H9 (cell line): ENCODE measurements around the gene SENP2. TPM values are rescaled to one million over a fixed set of nuclear protein-coding genes. Genes with fewer than 3 reads are reported as not detected.

ENCODE experiments used
- DNase-seq: peaks from one replicate; pipeline ENCODE4 v3.0.0-alpha.2; 2017
- H2AFZ ChIP-seq: one replicate; pipeline ENCODE4 v1.6.1; 2013; ENCODE audit warnings: mild to moderate bottlenecking, low read length, control low read depth, moderate library complexity
- H2AK5ac ChIP-seq: 2 replicates; pipeline ENCODE4 v1.6.1; 2013; ENCODE audit warnings: low read length, control low read depth, mixed read lengths; ENCODE audit not compliant: insufficient read length
- H2BK120ac ChIP-seq: one replicate; pipeline ENCODE4 v1.6.1; 2013; ENCODE audit warnings: low read depth, mild to moderate bottlenecking, low read length, control low read depth, inconsistent platforms; ENCODE audit not compliant: poor library complexity, severe bottlenecking
- H2BK12ac ChIP-seq: 2 replicates; pipeline ENCODE4 v1.6.1; 2013; ENCODE audit warnings: low read length, control low read depth, mixed read lengths, low read depth; ENCODE audit not compliant: insufficient read length
- H2BK15ac ChIP-seq: 2 replicates; pipeline ENCODE4 v1.6.1; 2013; ENCODE audit warnings: low read depth, low read length, control low read depth
- H2BK20ac ChIP-seq: one replicate; pipeline ENCODE4 v1.6.1; 2013; ENCODE audit warnings: low read depth, mild to moderate bottlenecking, low read length, control low read depth, inconsistent platforms; ENCODE audit not compliant: poor library complexity, severe bottlenecking
- H2BK5ac ChIP-seq: 2 replicates; pipeline ENCODE4 v1.6.1; 2013; ENCODE audit warnings: low read length, control low read depth, mixed read lengths; ENCODE audit not compliant: insufficient read length
- H3K14ac ChIP-seq: 2 replicates; pipeline ENCODE4 v1.6.1; 2013; ENCODE audit warnings: low read length, control low read depth; ENCODE audit not compliant: insufficient read depth
- H3K18ac ChIP-seq: 2 replicates; pipeline ENCODE4 v1.6.1; 2013; ENCODE audit warnings: low read depth, mild to moderate bottlenecking, mixed read lengths, low read length, control low read depth; ENCODE audit not compliant: insufficient read length
- H3K23ac ChIP-seq: 2 replicates; pipeline ENCODE4 v1.6.1; 2013; ENCODE audit warnings: low read length, control low read depth, mixed read lengths, low read depth; ENCODE audit not compliant: insufficient read length
- H3K23me2 ChIP-seq: 2 replicates; pipeline ENCODE4 v1.6.1; 2013; ENCODE audit warnings: low read depth, mild to moderate bottlenecking, mixed read lengths, low read length, control low read depth; ENCODE audit not compliant: insufficient read length, poor library complexity, severe bottlenecking
- H3K27ac ChIP-seq: 2 replicates; pipeline ENCODE4 v1.5.1; 2013; ENCODE audit warnings: low read length, control low read depth, mixed read lengths, low read depth; ENCODE audit not compliant: insufficient read length
- H3K27me3 ChIP-seq: 2 replicates; pipeline ENCODE4 v1.6.1; 2013; ENCODE audit warnings: low read length, control low read depth, inconsistent platforms; ENCODE audit not compliant: insufficient read depth
- H3K4ac ChIP-seq: 2 replicates; pipeline ENCODE4 v1.6.1; 2013; ENCODE audit warnings: low read depth, mild to moderate bottlenecking, control low read depth, inconsistent platforms, low read length, moderate library complexity
- H3K4me1 ChIP-seq: 2 replicates; pipeline ENCODE4 v1.6.1; 2013; ENCODE audit warnings: low read length, control low read depth, inconsistent platforms; ENCODE audit not compliant: insufficient read depth
- H3K4me2 ChIP-seq: 2 replicates; pipeline ENCODE4 v1.6.1; 2013; ENCODE audit warnings: low read length, control low read depth, mixed read lengths; ENCODE audit not compliant: insufficient read length, insufficient read depth
- H3K56ac ChIP-seq: 2 replicates; pipeline ENCODE4 v1.6.1; 2013; ENCODE audit warnings: low read depth, mild to moderate bottlenecking, mixed read lengths, low read length, control low read depth; ENCODE audit not compliant: insufficient read length
- H3K79me1 ChIP-seq: 2 replicates; pipeline ENCODE4 v1.6.1; 2013; ENCODE audit warnings: low read depth, mild to moderate bottlenecking, moderate library complexity, low read length, control low read depth, inconsistent platforms; ENCODE audit not compliant: insufficient read depth, poor library complexity, severe bottlenecking
- H3K79me2 ChIP-seq: 2 replicates; pipeline ENCODE4 v1.6.1; 2013; ENCODE audit warnings: low read length, control low read depth, inconsistent platforms; ENCODE audit not compliant: insufficient read depth
- H3K9ac ChIP-seq: 2 replicates; pipeline ENCODE4 v1.6.1; 2013; ENCODE audit warnings: low read length, control low read depth, mixed read lengths; ENCODE audit not compliant: insufficient read length; ENCODE audit errors: extremely low read depth
- H3K9me3 ChIP-seq: one replicate; pipeline ENCODE4 v1.6.1; 2013; ENCODE audit warnings: low read depth, low read length, inconsistent platforms; ENCODE audit not compliant: control insufficient read depth
- H3T11ph ChIP-seq: one replicate; pipeline ENCODE4 v1.6.1; 2013; ENCODE audit warnings: mild to moderate bottlenecking, low read length, control low read depth, inconsistent platforms
- H4K20me1 ChIP-seq: one replicate; pipeline ENCODE4 v1.6.1; 2013; ENCODE audit not compliant: control insufficient read depth, insufficient read length, insufficient read depth
- H4K5ac ChIP-seq: 2 replicates; pipeline ENCODE4 v1.6.1; 2013; ENCODE audit warnings: low read depth, mild to moderate bottlenecking, mixed read lengths, low read length, control low read depth; ENCODE audit not compliant: insufficient read length
- H4K8ac ChIP-seq: replicated peaks from 2 replicates; pipeline ENCODE4 v1.6.1; 2013; ENCODE audit warnings: low read length, control low read depth, mixed read lengths, low read depth; ENCODE audit not compliant: insufficient read length
- H4K91ac ChIP-seq: 2 replicates; pipeline ENCODE4 v1.6.1; 2013; ENCODE audit warnings: low read depth, mild to moderate bottlenecking, moderate library complexity, mixed read lengths, low read length, control low read depth; ENCODE audit not compliant: insufficient read length
- H3K27ac Mint-ChIP-seq, 3 experiments: 2 replicates in 2 of 3; 3 replicates in 1 of 3; pipeline ENCODE4 v1.8.0; 2020 to 2021; ENCODE audit warnings: mixed read lengths in 3 of 3, mild to moderate bottlenecking in 1 of 3, moderate library complexity in 1 of 3
- H3K27me3 Mint-ChIP-seq: 2 replicates; pipeline ENCODE4 v1.8.0; 2021; ENCODE audit warnings: low read depth, mild to moderate bottlenecking, moderate library complexity, mixed read lengths
- H3K36me3 Mint-ChIP-seq, 3 experiments: 2 replicates in 2 of 3; 3 replicates in 1 of 3; pipeline ENCODE4 v1.8.0; 2020 to 2021; ENCODE audit warnings: low read depth in 3 of 3, mixed read lengths in 3 of 3; ENCODE audit not compliant: insufficient read depth in 1 of 3
- H3K4me1 Mint-ChIP-seq, 2 experiments: 2 replicates each; pipeline ENCODE4 v1.8.0; 2020; ENCODE audit warnings: mixed read lengths in 2 of 2
- H3K4me3 Mint-ChIP-seq, 2 experiments: 2 replicates in 1 of 2; 3 replicates in 1 of 2; pipeline ENCODE4 v1.8.0; 2020 to 2021; ENCODE audit warnings: mild to moderate bottlenecking in 2 of 2, mixed read lengths in 2 of 2, moderate library complexity in 1 of 2
- H3K9me3 Mint-ChIP-seq, 2 experiments: 2 replicates in 1 of 2; 3 replicates in 1 of 2; pipeline ENCODE4 v1.8.0; 2020; ENCODE audit warnings: mild to moderate bottlenecking in 2 of 2, mixed read lengths in 2 of 2, moderate library complexity in 1 of 2
- CTCF ChIP-seq: fragments of 200-600 bp; sonication (generic); conservative IDR thresholded peaks from 3 replicates; pipeline ENCODE4 v1.8.0; 2021; ENCODE audit warnings: antibody characterized with exemption, mild to moderate bottlenecking
- WGBS: extraction: QIAGEN DNeasy Blood & Tissue Kit; methylation state at CpG from one replicate; pipeline ENCODE4 v1.1.7; 2013; ENCODE audit warnings: missing lambda C conversion rate, low lambda C conversion rate, mixed read lengths; ENCODE audit not compliant: insufficient read length; ENCODE audit errors: extremely low coverage; 5-methylcytosine and 5-hydroxymethylcytosine counted together
- total RNA-seq: library from RNA; stranded (reverse); gene quantifications from 2 replicates; pipeline ENCODE4 v1.2.1, GENCODE V29; 2021

Gene SENP2
- total RNA-seq, 1 experiment from 2014 or later: 90.1 TPM

GRCh38 chr3:185654758-185655145 lies 68.7 kb downstream of the SENP2 start:
- TF ChIP-seq CTCF: no peak
- no peak overlapping the region for H3K23ac ChIP-seq
- H2BK12ac ChIP-seq: no peak overlapping the region
- no peak overlapping the region for H3K56ac ChIP-seq
- H3K27me3 ChIP-seq: no peaks in the 10 kb centered on the region
- H3K4me1 ChIP-seq: no peaks in the 10 kb centered on the region
- H3K9ac ChIP-seq: no peak overlapping the region
- H4K8ac ChIP-seq: no peak overlapping the region
- no CpG with 5 or more reads among the region's 2 CpGs for WGBS
- H2AK5ac ChIP-seq: no peak overlapping the region
- no peak overlapping the region for H3K18ac ChIP-seq
- H3K4me2 ChIP-seq: no peak overlapping the region
- H2AFZ ChIP-seq: no peak overlapping the region
- H3K79me2 ChIP-seq: no peaks in the 10 kb centered on the region
- Mint-ChIP-seq H3K4me3 (no peak overlapping the region), H3K27me3 (no peaks in the 10 kb centered on the region; the same call in 1 of the 2 replicates), H3K9me3 (no peaks in the 10 kb centered on the region), H3K4me1 (no peaks in the 10 kb centered on the region), H3K36me3 (peaks cover 32 to 89% (median 85%) of the 10 kb centered on the region in 3 experiments), H3K27ac (no peak overlapping the region)
- H3K27ac ChIP-seq: no peak overlapping the region
- H3K9me3 ChIP-seq: no peaks in the 10 kb centered on the region
- no peak overlapping the region for H4K91ac ChIP-seq
- no peak overlapping the region for H3K4ac ChIP-seq
- no peak overlapping the region for H3T11ph ChIP-seq
- H3K14ac ChIP-seq: no peak overlapping the region
- no peak for DNase-seq
- no peak overlapping the region for H4K5ac ChIP-seq
- no peaks in the 10 kb centered on the region for H4K20me1 ChIP-seq
- no peaks in the 10 kb centered on the region for H3K79me1 ChIP-seq
- no peak overlapping the region for H2BK5ac ChIP-seq
- no peaks in the 10 kb centered on the region for H3K23me2 ChIP-seq
- H2BK120ac ChIP-seq: no peak overlapping the region
- no peak overlapping the region for H2BK15ac ChIP-seq
- no peak overlapping the region for H2BK20ac ChIP-seq
